GM12878 (cell line): Measurements from ENCODE around the gene CCL11.

Experiments used
- EP300 ChIP-seq, 2 experiments: fragments of 150-350 bp in 1 of 2; IDR thresholded peaks; 2 replicates each; pipeline ENCODE4 v1.6.1; 2011 to 2012; ENCODE audit warnings: low read depth in 2 of 2, low read length in 2 of 2, borderline replicate concordance in 1 of 2, improper control_type of control experiment in 1 of 2, inconsistent platforms in 1 of 2; ENCODE audit not compliant: control insufficient read depth in 1 of 2
- EZH2 ChIP-seq: IDR thresholded peaks from 2 replicates; pipeline ENCODE4 v1.6.1; 2012; ENCODE audit warnings: low read depth, mild to moderate bottlenecking, control low read depth, inconsistent platforms, low read length, borderline replicate concordance; ENCODE audit not compliant: control insufficient read depth
- SMAD1 ChIP-seq: fragments of 450-650 bp; IDR thresholded peaks from 2 replicates; pipeline ENCODE4 v1.6.1; 2018; ENCODE audit warnings: mild to moderate bottlenecking, low read depth; ENCODE audit not compliant: partially characterized antibody
- SREBF1 ChIP-seq: IDR thresholded peaks from 2 replicates; pipeline ENCODE4 v1.6.1; 2012; ENCODE audit warnings: mild to moderate bottlenecking, low read length
- TAF1 ChIP-seq: IDR thresholded peaks from 2 replicates; pipeline ENCODE4 v1.6.1; 2011; ENCODE audit warnings: mild to moderate bottlenecking, low read depth, low read length, borderline replicate concordance
- ZNF24 ChIP-seq: fragments of 450-650 bp; IDR thresholded peaks from 2 replicates; pipeline ENCODE4 v1.6.1; 2017; ENCODE audit warnings: antibody characterized with exemption, mild to moderate bottlenecking
- TF ChIP-seq, protein P1 (sequence below): IDR thresholded peaks from 2 replicates; pipeline ENCODE4 v1.6.1; 2012; ENCODE audit warnings: low read depth, low read length, improper control_type of control experiment
- TF ChIP-seq, protein P2 (sequence below): fragments of 450-650 bp; IDR thresholded peaks from 2 replicates; pipeline ENCODE4 v1.6.1; 2014; ENCODE audit warnings: mild to moderate bottlenecking
- TF ChIP-seq, protein P3 (sequence below): IDR thresholded peaks from 2 replicates; pipeline ENCODE4 v1.6.1; 2011; ENCODE audit warnings: low read depth, low read length, improper control_type of control experiment, borderline replicate concordance
- TF ChIP-seq, protein P4 (sequence below), 3 experiments: IDR thresholded peaks in 2 of 3; conservative IDR thresholded peaks in 1 of 3; 2 replicates each; pipeline ENCODE4 v1.5.1; 2011; ENCODE audit warnings: low read depth in 3 of 3, low read length in 3 of 3, mild to moderate bottlenecking in 3 of 3, control low read depth in 2 of 3, moderate library complexity in 2 of 3, inconsistent platforms in 1 of 3, mixed read lengths in 1 of 3; ENCODE audit not compliant: control insufficient read depth in 2 of 3, insufficient read depth in 1 of 3; ENCODE audit errors: extremely low read depth in 1 of 3

DNA sequence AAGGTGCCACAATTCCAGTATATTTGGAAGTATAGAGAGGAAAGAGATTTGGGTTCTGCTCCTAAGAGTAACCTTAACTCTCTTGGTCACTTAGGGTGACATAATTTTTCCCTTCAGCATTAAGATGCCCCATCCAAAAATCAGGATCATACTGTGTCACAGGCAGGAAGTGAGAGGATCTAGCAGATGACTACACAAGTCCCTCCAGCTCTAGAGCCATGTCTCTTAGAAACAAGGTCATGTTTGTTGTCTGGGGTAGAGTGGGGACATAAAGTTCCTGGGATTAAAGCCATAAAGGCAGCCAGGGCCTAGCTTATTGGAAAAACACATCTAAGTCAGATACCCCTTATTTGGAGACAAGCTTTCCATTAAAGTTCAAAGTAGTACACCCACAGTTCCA, 36.4 kb downstream of the CCL11 start:
- TF ChIP-seq, protein P1, sequence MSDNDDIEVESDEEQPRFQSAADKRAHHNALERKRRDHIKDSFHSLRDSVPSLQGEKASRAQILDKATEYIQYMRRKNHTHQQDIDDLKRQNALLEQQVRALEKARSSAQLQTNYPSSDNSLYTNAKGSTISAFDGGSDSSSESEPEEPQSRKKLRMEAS: no peak
- TF ChIP-seq, protein P2, sequence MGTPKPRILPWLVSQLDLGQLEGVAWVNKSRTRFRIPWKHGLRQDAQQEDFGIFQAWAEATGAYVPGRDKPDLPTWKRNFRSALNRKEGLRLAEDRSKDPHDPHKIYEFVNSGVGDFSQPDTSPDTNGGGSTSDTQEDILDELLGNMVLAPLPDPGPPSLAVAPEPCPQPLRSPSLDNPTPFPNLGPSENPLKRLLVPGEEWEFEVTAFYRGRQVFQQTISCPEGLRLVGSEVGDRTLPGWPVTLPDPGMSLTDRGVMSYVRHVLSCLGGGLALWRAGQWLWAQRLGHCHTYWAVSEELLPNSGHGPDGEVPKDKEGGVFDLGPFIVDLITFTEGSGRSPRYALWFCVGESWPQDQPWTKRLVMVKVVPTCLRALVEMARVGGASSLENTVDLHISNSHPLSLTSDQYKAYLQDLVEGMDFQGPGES: no peak
- TF ChIP-seq ZNF24 (no peak), SREBF1 (no peak), SMAD1 (no peak), TAF1 (no peak), EP300 (IDR thresholded peaks at IDR 0.05; ENCODE audit: borderline replicate concordance in 1 of 2, control insufficient read depth in 1 of 2, low read depth in 2 of 2, low read length in 2 of 2) (no peak), EZH2 (no peak)
- TF ChIP-seq, protein P3, sequence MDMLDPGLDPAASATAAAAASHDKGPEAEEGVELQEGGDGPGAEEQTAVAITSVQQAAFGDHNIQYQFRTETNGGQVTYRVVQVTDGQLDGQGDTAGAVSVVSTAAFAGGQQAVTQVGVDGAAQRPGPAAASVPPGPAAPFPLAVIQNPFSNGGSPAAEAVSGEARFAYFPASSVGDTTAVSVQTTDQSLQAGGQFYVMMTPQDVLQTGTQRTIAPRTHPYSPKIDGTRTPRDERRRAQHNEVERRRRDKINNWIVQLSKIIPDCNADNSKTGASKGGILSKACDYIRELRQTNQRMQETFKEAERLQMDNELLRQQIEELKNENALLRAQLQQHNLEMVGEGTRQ: no peak
- TF ChIP-seq, protein P4, sequence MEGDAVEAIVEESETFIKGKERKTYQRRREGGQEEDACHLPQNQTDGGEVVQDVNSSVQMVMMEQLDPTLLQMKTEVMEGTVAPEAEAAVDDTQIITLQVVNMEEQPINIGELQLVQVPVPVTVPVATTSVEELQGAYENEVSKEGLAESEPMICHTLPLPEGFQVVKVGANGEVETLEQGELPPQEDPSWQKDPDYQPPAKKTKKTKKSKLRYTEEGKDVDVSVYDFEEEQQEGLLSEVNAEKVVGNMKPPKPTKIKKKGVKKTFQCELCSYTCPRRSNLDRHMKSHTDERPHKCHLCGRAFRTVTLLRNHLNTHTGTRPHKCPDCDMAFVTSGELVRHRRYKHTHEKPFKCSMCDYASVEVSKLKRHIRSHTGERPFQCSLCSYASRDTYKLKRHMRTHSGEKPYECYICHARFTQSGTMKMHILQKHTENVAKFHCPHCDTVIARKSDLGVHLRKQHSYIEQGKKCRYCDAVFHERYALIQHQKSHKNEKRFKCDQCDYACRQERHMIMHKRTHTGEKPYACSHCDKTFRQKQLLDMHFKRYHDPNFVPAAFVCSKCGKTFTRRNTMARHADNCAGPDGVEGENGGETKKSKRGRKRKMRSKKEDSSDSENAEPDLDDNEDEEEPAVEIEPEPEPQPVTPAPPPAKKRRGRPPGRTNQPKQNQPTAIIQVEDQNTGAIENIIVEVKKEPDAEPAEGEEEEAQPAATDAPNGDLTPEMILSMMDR (IDR thresholded peaks at IDR 0.05 in 2 of 3, conservative IDR thresholded peaks at IDR 0.05 in 1 of 3; ENCODE audit: control insufficient read depth in 2 of 3, extremely low read depth in 1 of 3, insufficient read depth in 1 of 3, low read depth in 3 of 3, low read length in 3 of 3): no peak
